ENCODE measurements around the gene TAS1R3.
"Not testable (repeated sequence)": the region's sequence is repeated elsewhere in the genome, so short reads cannot be mapped to it uniquely, and the experiment has no call there.

TAS1R3 gene

GRCh38 chr1:1370094-1370493 is 39.0 kb downstream of the TAS1R3 start:
- not testable (repeated sequence) for H3K27ac Mint-ChIP-seq, ATAC-seq, H3K36me3 Mint-ChIP-seq, H3K9me3 Mint-ChIP-seq, H3K4me3 Mint-ChIP-seq, H3K27me3 Mint-ChIP-seq
- H3K4me1 Mint-ChIP-seq: peaks cover 22% of the 10 kb centered on the region

- no peak overlapping the region for H3K4me3 Mint-ChIP-seq
These were observed 39.8 kb downstream of the TAS1R3 start for GRCh38 chr1:1370771-1371300.

GRCh38 chr1:1371364-1371745 is 40.3 kb downstream of the TAS1R3 start:
- ATAC-seq: no peak
- no peak overlapping the region for H3K27ac Mint-ChIP-seq

More at GRCh38 chr1:1370771-1371300, 39.8 kb downstream of the TAS1R3 start:
- Mint-ChIP-seq H3K27me3 (no peaks in the 10 kb centered on the region), H3K27ac (no peak overlapping the region), H3K36me3 (peaks cover 6% of the 10 kb centered on the region), H3K4me1 (peaks cover 22% of the 10 kb centered on the region), H3K9me3 (no peaks in the 10 kb centered on the region)
- ATAC-seq: no peak

GRCh38 chr1:1371746-1372711 is 40.9 kb downstream of the TAS1R3 start:
- H3K27me3 Mint-ChIP-seq: no peaks in the 10 kb centered on the region
- peak; percentile 47 for ATAC-seq
- H3K4me1 Mint-ChIP-seq: peaks cover 30% of the 10 kb centered on the region
- no peak overlapping the region for H3K27ac Mint-ChIP-seq
- no peaks in the 10 kb centered on the region for H3K9me3 Mint-ChIP-seq
- H3K4me3 Mint-ChIP-seq: peak overlapping the region; percentile 41
- H3K36me3 Mint-ChIP-seq: peaks cover 6% of the 10 kb centered on the region

More at GRCh38 chr1:1371364-1371745, 40.3 kb downstream of the TAS1R3 start:
- peaks cover 6% of the 10 kb centered on the region for H3K36me3 Mint-ChIP-seq
- peaks cover 25% of the 10 kb centered on the region for H3K4me1 Mint-ChIP-seq
- no peaks in the 10 kb centered on the region for H3K9me3 Mint-ChIP-seq
- H3K27me3 Mint-ChIP-seq: no peaks in the 10 kb centered on the region
- no peak overlapping the region for H3K4me3 Mint-ChIP-seq

- Mint-ChIP-seq H3K36me3 (peaks cover 6% of the 10 kb centered on the region), H3K9me3 (no peaks in the 10 kb centered on the region), H3K27me3 (no peaks in the 10 kb centered on the region), H3K4me1 (peaks cover 30% of the 10 kb centered on the region), H3K27ac (no peak overlapping the region), H3K4me3 (peak overlapping the region; percentile 83)
- no peak for ATAC-seq
These were observed 42.2 kb downstream of the TAS1R3 start for GRCh38 chr1:1373051-1373814.

GRCh38 chr1:1373815-1374588 is 42.9 kb downstream of the TAS1R3 start:
- peak overlapping the region; percentile 83 for H3K4me3 Mint-ChIP-seq
- H3K4me1 Mint-ChIP-seq: peaks cover 30% of the 10 kb centered on the region
- H3K36me3 Mint-ChIP-seq: peaks cover 6% of the 10 kb centered on the region
- no peaks in the 10 kb centered on the region for H3K9me3 Mint-ChIP-seq
- H3K27me3 Mint-ChIP-seq: no peaks in the 10 kb centered on the region
- ATAC-seq: no peak
- peak overlapping the region; percentile 81 for H3K27ac Mint-ChIP-seq

GRCh38 chr1:1374589-1374928 is 43.5 kb downstream of the TAS1R3 start:
- Mint-ChIP-seq H3K4me1 (peaks cover 30% of the 10 kb centered on the region), H3K36me3 (peaks cover 6% of the 10 kb centered on the region), H3K27ac (peak overlapping the region; percentile 81), H3K9me3 (no peaks in the 10 kb centered on the region), H3K27me3 (no peaks in the 10 kb centered on the region), H3K4me3 (peak overlapping the region; percentile 83)
- peak; percentile 1 for ATAC-seq

GRCh38 chr1:1374929-1375662 is 44.0 kb downstream of the TAS1R3 start, which contains the start of gene AURKAIP1:
TSS of gene AURKAIP1 (minus strand) at chr1:1375207. CDS start at chr1:1374756, 451 bp downstream.
- peak within 1 kb of the TSS; percentile 81 for H3K27ac Mint-ChIP-seq
- peak; percentile 97 for ATAC-seq
- H3K4me3 Mint-ChIP-seq: peak within 1 kb of the TSS; percentile 83
- H3K4me1 Mint-ChIP-seq: peaks cover 30% of the 10 kb centered on the region
- H3K27me3 Mint-ChIP-seq: no peaks in the 10 kb centered on the region
- H3K36me3 Mint-ChIP-seq: peaks cover 6% of the 10 kb centered on the region
- H3K9me3 Mint-ChIP-seq: no peaks in the 10 kb centered on the region

GRCh38 chr1:1376551-1377226 is 45.6 kb downstream of the TAS1R3 start:
- Mint-ChIP-seq H3K27ac (peak overlapping the region; percentile 81), H3K4me3 (no peak overlapping the region)
- no peak for ATAC-seq

GRCh38 chr1:1377540-1378205 is 46.6 kb downstream of the TAS1R3 start:
- ATAC-seq: no peak

More at GRCh38 chr1:1376551-1377226, 45.6 kb downstream of the TAS1R3 start:
- Mint-ChIP-seq H3K9me3 (no peaks in the 10 kb centered on the region), H3K4me1 (peaks cover 31% of the 10 kb centered on the region), H3K36me3 (peaks cover 8% of the 10 kb centered on the region), H3K27me3 (no peaks in the 10 kb centered on the region)

GRCh38 chr1:1380860-1381259 is 49.8 kb downstream of the TAS1R3 start:
- ATAC-seq: no peak
- H3K4me1 Mint-ChIP-seq: peaks cover 20% of the 10 kb centered on the region
- H3K9me3 Mint-ChIP-seq: no peaks in the 10 kb centered on the region

More at GRCh38 chr1:1377540-1378205, 46.6 kb downstream of the TAS1R3 start:
- peaks cover 33% of the 10 kb centered on the region for H3K4me1 Mint-ChIP-seq
- no peak overlapping the region for H3K27ac Mint-ChIP-seq
- no peak overlapping the region for H3K4me3 Mint-ChIP-seq
- H3K36me3 Mint-ChIP-seq: peaks cover 17% of the 10 kb centered on the region
- no peaks in the 10 kb centered on the region for H3K9me3 Mint-ChIP-seq
- no peaks in the 10 kb centered on the region for H3K27me3 Mint-ChIP-seq

GRCh38 chr1:1381294-1381693 is 50.2 kb downstream of the TAS1R3 start:
- H3K27me3 Mint-ChIP-seq: no peaks in the 10 kb centered on the region
- no peak overlapping the region for H3K27ac Mint-ChIP-seq
- H3K36me3 Mint-ChIP-seq: peaks cover 19% of the 10 kb centered on the region
- peaks cover 18% of the 10 kb centered on the region for H3K4me1 Mint-ChIP-seq
- no peak for ATAC-seq
- no peak overlapping the region for H3K4me3 Mint-ChIP-seq
- no peaks in the 10 kb centered on the region for H3K9me3 Mint-ChIP-seq

More at GRCh38 chr1:1380860-1381259, 49.8 kb downstream of the TAS1R3 start:
- Mint-ChIP-seq H3K27me3 (no peaks in the 10 kb centered on the region), H3K27ac (no peak overlapping the region), H3K36me3 (peaks cover 15% of the 10 kb centered on the region), H3K4me3 (no peak overlapping the region)

Data from stimulated activated memory B cell treated with anti-CD40 and anti-IgM and Interleukin-4, amounts not matched to agents 10 μg/mL and 1 μg/mL and 100 μg/mL, for 72 hours (primary cell).